Thyroid gland (tissue), 4 donors: ENCODE measurements around the gene HBG1.

Source experiments
- CTCF ChIP-seq, 6 experiments: fragments of 200-600 bp in 3 of 6; fragments of 450-650 bp in 3 of 6; sonication (generic) in 3 of 6; IDR thresholded peaks; one replicate each; pipeline ENCODE4 v1.5.1; 2016 to 2019; ENCODE audit warnings: antibody characterized with exemption in 6 of 6, mild to moderate bottlenecking in 2 of 6, inconsistent platforms in 1 of 6, moderate library complexity in 1 of 6
- POLR2A ChIP-seq, 2 donors: fragments of 450-650 bp; IDR thresholded peaks; one replicate each; pipeline ENCODE4 v1.6.1; 2017; ENCODE audit warnings: antibody characterized with exemption in 2 of 2, mild to moderate bottlenecking in 2 of 2, moderate library complexity in 1 of 2

DNA sequence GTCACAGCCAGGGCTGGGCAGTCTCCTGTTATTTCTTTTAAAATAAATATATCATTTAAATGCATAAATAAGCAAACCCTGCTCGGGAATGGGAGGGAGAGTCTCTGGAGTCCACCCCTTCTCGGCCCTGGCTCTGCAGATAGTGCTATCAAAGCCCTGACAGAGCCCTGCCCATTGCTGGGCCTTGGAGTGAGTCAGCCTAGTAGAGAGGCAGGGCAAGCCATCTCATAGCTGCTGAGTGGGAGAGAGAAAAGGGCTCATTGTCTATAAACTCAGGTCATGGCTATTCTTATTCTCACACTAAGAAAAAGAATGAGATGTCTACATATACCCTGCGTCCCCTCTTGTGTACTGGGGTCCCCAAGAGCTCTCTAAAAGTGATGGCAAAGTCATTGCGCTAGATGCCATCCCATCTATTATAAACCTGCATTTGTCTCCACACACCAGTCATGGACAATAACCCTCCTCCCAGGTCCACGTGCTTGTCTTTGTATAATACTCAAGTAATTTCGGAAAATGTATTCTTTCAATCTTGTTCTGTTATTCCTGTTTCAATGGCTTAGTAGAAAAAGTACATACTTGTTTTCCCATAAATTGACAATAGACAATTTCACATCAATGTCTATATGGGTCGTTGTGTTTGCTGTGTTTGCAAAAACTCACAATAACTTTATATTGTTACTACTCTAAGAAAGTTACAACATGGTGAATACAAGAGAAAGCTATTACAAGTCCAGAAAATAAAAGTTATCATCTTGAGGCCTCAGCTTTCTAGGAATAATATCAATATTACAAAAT is 38.6 kb upstream of the HBG1 start:
- TF ChIP-seq CTCF (IDR thresholded peaks at IDR 0.05): no peak
- TF ChIP-seq POLR2A (IDR thresholded peaks at IDR 0.05): no peak
